H1 (cell line): ENCODE results near the gene SLC12A6. TPM values are rescaled to one million over a fixed set of nuclear protein-coding genes. Genes with fewer than 3 reads are reported as not detected.

ENCODE experiments used
- CTCF ChIA-PET: fragments of 300-600 bp; sonication (Branson Sonifier 250); formaldehyde crosslinking; loops from one replicate; lab custom pipeline; 2021; ENCODE audit not compliant: partially characterized antibody; lab: Charles Lee
- POLR2A ChIA-PET: fragments of 300-600 bp; sonication (Branson Sonifier 250); formaldehyde crosslinking; loops from one replicate; lab custom pipeline; 2021; ENCODE audit warnings: inconsistent platforms; ENCODE audit not compliant: partially characterized antibody; lab: Charles Lee
- DNase-seq, 2 experiments: peaks; one replicate each; pipeline versions ENCODE4 v3.0.0 to v3.0.0-alpha.2; 2010 to 2022; ENCODE audit warnings: low spot score in 2 of 2, low read depth in 1 of 2, mixed read lengths in 1 of 2
- FAIRE-seq: peaks from 2 replicates; lab custom pipeline; 2011; peaks lifted over from hg19 to GRCh38; lab: Jason Lieb, UNC
- H2AFZ ChIP-seq: 2 replicates; pipeline ENCODE4 v1.8.1; 2012; ENCODE audit warnings: low read length, inconsistent platforms
- H2AK5ac ChIP-seq: 2 replicates; pipeline ENCODE4 v1.6.1; 2013; ENCODE audit warnings: low read depth, low read length
- H2BK120ac ChIP-seq: replicated peaks from 2 replicates; pipeline ENCODE3; 2013; ENCODE audit warnings: low read depth, low read length, inconsistent platforms
- H2BK12ac ChIP-seq: 2 replicates; pipeline ENCODE4 v1.6.1; 2013; ENCODE audit warnings: low read depth, low read length
- H2BK15ac ChIP-seq: 2 replicates; pipeline ENCODE4 v1.6.1; 2013; ENCODE audit warnings: low read length
- H2BK20ac ChIP-seq: 2 replicates; pipeline ENCODE4 v1.6.1; 2013; ENCODE audit warnings: low read length
- H2BK5ac ChIP-seq: 2 replicates; pipeline ENCODE4 v1.6.1; 2013; ENCODE audit warnings: low read depth, low read length
- H3K14ac ChIP-seq: 2 replicates; pipeline ENCODE4 v1.6.1; 2013; ENCODE audit warnings: inconsistent platforms; ENCODE audit not compliant: insufficient read length
- H3K18ac ChIP-seq: 2 replicates; pipeline ENCODE4 v1.6.1; 2013; ENCODE audit warnings: low read length; ENCODE audit errors: extremely low read depth
- H3K23ac ChIP-seq: 2 replicates; pipeline ENCODE4 v1.6.1; 2013; ENCODE audit warnings: inconsistent platforms; ENCODE audit not compliant: insufficient read length
- H3K23me2 ChIP-seq: 2 replicates; pipeline ENCODE4 v1.6.1; 2013; ENCODE audit warnings: low read depth, low read length
- H3K27ac ChIP-seq: 2 replicates; pipeline ENCODE4 v1.6.1; 2011; ENCODE audit warnings: low read depth, low read length, inconsistent platforms
- H3K27me3 ChIP-seq, 4 experiments: replicated peaks in 1 of 4; 1 replicate in 1 of 4; 2 replicates in 3 of 4; pipeline versions ENCODE4 v1.6.1 to v1.8.1; 2011 to 2013; ENCODE audit warnings: low read length in 3 of 4, mild to moderate bottlenecking in 3 of 4, inconsistent platforms in 2 of 4, mixed read lengths in 2 of 4, moderate library complexity in 1 of 4; ENCODE audit not compliant: control insufficient read depth in 3 of 4, insufficient read depth in 3 of 4; ENCODE audit errors: extremely low read depth in 1 of 4
- H3K36me3 ChIP-seq, 4 experiments: 2 replicates each; pipeline versions ENCODE4 v1.6.1 to v1.8.1; 2011 to 2013; ENCODE audit warnings: mild to moderate bottlenecking in 4 of 4, low read length in 3 of 4, moderate library complexity in 2 of 4, control low read depth in 1 of 4, inconsistent platforms in 1 of 4; ENCODE audit not compliant: insufficient read depth in 4 of 4, control insufficient read depth in 2 of 4
- H3K4ac ChIP-seq: replicated peaks from 2 replicates; pipeline ENCODE3; 2013; ENCODE audit warnings: low read length, low read depth, mixed read lengths, inconsistent platforms; ENCODE audit not compliant: insufficient read length
- H3K4me1 ChIP-seq, 4 experiments: replicated peaks in 1 of 4; 1 replicate in 1 of 4; 2 replicates in 3 of 4; pipeline versions ENCODE4 v1.6.1 to v1.8.1; 2011 to 2013; ENCODE audit warnings: low read length in 3 of 4, inconsistent platforms in 2 of 4, mixed read lengths in 1 of 4; ENCODE audit not compliant: insufficient read depth in 4 of 4, control insufficient read depth in 3 of 4
- H3K4me2 ChIP-seq, 2 experiments: 2 replicates each; pipeline versions ENCODE4 v1.6.1 to v1.8.1; 2011 to 2013; ENCODE audit warnings: low read depth in 2 of 2, low read length in 2 of 2, control low read depth in 1 of 2, inconsistent platforms in 1 of 2, mild to moderate bottlenecking in 1 of 2; ENCODE audit not compliant: insufficient read depth in 1 of 2
- H3K4me3 ChIP-seq, 4 experiments: fragments of 200-600, 300-600 bp in 1 of 4; sonication (generic), shearing (Covaris generic), sonication (Bioruptor Twin) in 1 of 4; 2 replicates each; pipeline versions ENCODE4 v1.5.1 to v1.8.1; 2011 to 2016; ENCODE audit warnings: low read length in 4 of 4, low read depth in 3 of 4, control low read depth in 2 of 4, inconsistent platforms in 2 of 4, mild to moderate bottlenecking in 2 of 4, mixed read lengths in 1 of 4, moderate library complexity in 1 of 4; ENCODE audit not compliant: insufficient read depth in 2 of 4; ENCODE audit errors: extremely low read depth in 1 of 4
- H3K56ac ChIP-seq: replicated peaks from 2 replicates; pipeline ENCODE3; 2013; ENCODE audit warnings: low read depth, mild to moderate bottlenecking, mixed read lengths, low read length, inconsistent platforms; ENCODE audit not compliant: insufficient read length
- H3K79me1 ChIP-seq: 2 replicates; pipeline ENCODE4 v1.6.1; 2013; ENCODE audit warnings: low read depth, low read length, control low read depth
- H3K79me2 ChIP-seq, 2 experiments: 2 replicates each; pipeline versions ENCODE4 v1.6.1 to v1.8.1; 2012 to 2013; ENCODE audit warnings: low read length in 2 of 2, mild to moderate bottlenecking in 2 of 2, inconsistent platforms in 1 of 2; ENCODE audit not compliant: insufficient read depth in 2 of 2, control insufficient read depth in 1 of 2
- H3K9ac ChIP-seq, 4 experiments: replicated peaks in 1 of 4; 1 replicate in 1 of 4; 2 replicates in 3 of 4; pipeline versions ENCODE4 v1.6.1 to v1.8.1; 2011 to 2013; ENCODE audit warnings: low read depth in 3 of 4, low read length in 3 of 4, control low read depth in 2 of 4, mild to moderate bottlenecking in 2 of 4, moderate library complexity in 2 of 4, inconsistent platforms in 1 of 4; ENCODE audit errors: extremely low read depth in 1 of 4
- H3K9me3 ChIP-seq, 2 experiments: 2 replicates each; pipeline versions ENCODE4 v1.6.1 to v1.8.1; 2012 to 2013; ENCODE audit warnings: mild to moderate bottlenecking in 2 of 2, moderate library complexity in 2 of 2, control low read depth in 1 of 2, inconsistent platforms in 1 of 2, low read depth in 1 of 2, low read length in 1 of 2, mixed read lengths in 1 of 2; ENCODE audit not compliant: insufficient read depth in 2 of 2
- H4K20me1 ChIP-seq, 2 experiments: replicated peaks in 1 of 2; 2 replicates each; pipeline versions ENCODE3 to v1.8.1; 2011 to 2013; ENCODE audit warnings: inconsistent platforms in 2 of 2, low read length in 2 of 2, mild to moderate bottlenecking in 1 of 2; ENCODE audit not compliant: insufficient read depth in 2 of 2, control insufficient read depth in 1 of 2
- H4K5ac ChIP-seq: 2 replicates; pipeline ENCODE4 v1.6.1; 2013; ENCODE audit warnings: low read length, low read depth, mixed read lengths, inconsistent platforms; ENCODE audit not compliant: insufficient read length
- H4K8ac ChIP-seq: 2 replicates; pipeline ENCODE4 v1.8.0; 2013; ENCODE audit warnings: mild to moderate bottlenecking, moderate library complexity, low read length, inconsistent platforms; ENCODE audit not compliant: insufficient read depth; ENCODE audit errors: extremely low read depth
- H4K91ac ChIP-seq: replicated peaks from 2 replicates; pipeline ENCODE3; 2013; ENCODE audit warnings: low read length, mixed read lengths, inconsistent platforms; ENCODE audit not compliant: insufficient read length
- BRCA1 ChIP-seq: IDR thresholded peaks from 2 replicates; pipeline ENCODE4 v1.6.1; 2012; ENCODE audit warnings: low read depth, low read length, improper control_type of control experiment
- CBX5 ChIP-seq: fragments of 300-800, 300-1000 bp; sonication (generic); IDR thresholded peaks from 2 replicates; pipeline ENCODE4 v1.7.1; 2016; ENCODE audit warnings: antibody characterized with exemption, low read length, low read depth
- CBX8 ChIP-seq: fragments of 300-800, 300-1000 bp; sonication (generic); IDR thresholded peaks from 2 replicates; pipeline ENCODE4 v1.7.1; 2016; ENCODE audit warnings: low read depth, low read length, borderline replicate concordance
- CTBP2 ChIP-seq: IDR thresholded peaks from 2 replicates; pipeline ENCODE4 v1.7.0; 2011; ENCODE audit warnings: borderline replicate concordance, mild to moderate bottlenecking, moderate library complexity, mixed read lengths, low read length; ENCODE audit not compliant: insufficient read depth, insufficient read length
- KDM1A ChIP-seq: fragments of 200-600, 300-600 bp; sonication (generic); IDR thresholded peaks from 2 replicates; pipeline ENCODE4 v1.7.1; 2016; ENCODE audit warnings: mild to moderate bottlenecking, low read length, borderline replicate concordance
- RAD21 ChIP-seq, 2 experiments: IDR thresholded peaks in 1 of 2; conservative IDR thresholded peaks in 1 of 2; 2 replicates each; pipeline ENCODE4 v1.6.1; 2011; ENCODE audit warnings: low read depth in 2 of 2, low read length in 2 of 2, improper control_type of control experiment in 1 of 2, inconsistent platforms in 1 of 2, mild to moderate bottlenecking in 1 of 2, moderate library complexity in 1 of 2
- RFX5 ChIP-seq: IDR thresholded peaks from 2 replicates; pipeline ENCODE4 v1.6.1; 2011; ENCODE audit warnings: low read depth, low read length, improper control_type of control experiment, borderline replicate concordance
- SAP30 ChIP-seq: fragments of 300-600 bp; sonication (generic); IDR thresholded peaks from 2 replicates; pipeline ENCODE4 v1.7.1; 2012; ENCODE audit warnings: low read length, moderate library complexity, mild to moderate bottlenecking, inconsistent platforms; ENCODE audit not compliant: insufficient read depth, insufficient replicate concordance
- SP1 ChIP-seq: IDR thresholded peaks from 2 replicates; pipeline ENCODE4 v1.6.1; 2011; ENCODE audit warnings: low read depth, low read length
- TAF7 ChIP-seq: optimal IDR thresholded peaks from 2 replicates; pipeline ENCODE3; 2011; ENCODE audit warnings: low read depth, mild to moderate bottlenecking, inconsistent platforms, low read length, moderate library complexity, borderline replicate concordance
- TBP ChIP-seq: IDR thresholded peaks from 2 replicates; pipeline ENCODE4 v1.6.1; 2011; ENCODE audit warnings: low read depth, low read length, improper control_type of control experiment
- ZNF274 ChIP-seq: IDR thresholded peaks from 2 replicates; pipeline ENCODE4 v1.7.0; 2012; ENCODE audit warnings: low read length, borderline replicate concordance; ENCODE audit errors: extremely low read depth
- WGBS, 2 experiments: shearing (Covaris generic) in 1 of 2; methylation state at CpG; one replicate each; pipeline versions ENCODE4 v1.1.6 to v1.1.7; 2013 to 2015; ENCODE audit warnings: low lambda C conversion rate in 2 of 2, mixed read lengths in 2 of 2, inconsistent platforms in 1 of 2, low coverage in 1 of 2, missing lambda C conversion rate in 1 of 2; ENCODE audit not compliant: insufficient replicate concordance in 2 of 2, insufficient coverage in 1 of 2, insufficient read length in 1 of 2; ENCODE audit errors: extremely low coverage in 1 of 2, missing lambda C conversion rate in 1 of 2; 5-methylcytosine and 5-hydroxymethylcytosine counted together
- polyA plus RNA-seq, 7 experiments: library from polyadenylated mRNA; depleted of rRNA in 3 of 7; stranded (reverse) in 5 of 7; unstranded in 2 of 7; fragments of >200 nt in 5 of 7; fragments of 200-250 nt in 2 of 7; gene quantifications; 1 replicate in 5 of 7; 2 replicates in 1 of 7; 4 replicates in 1 of 7; pipeline versions ENCODE4 v1.2.1 to v1.2.3, GENCODE V29; 2011 to 2013; ENCODE audit warnings: missing spikeins in 2 of 7, mixed read lengths in 2 of 7
- total RNA-seq: library from RNA; stranded (reverse); fragmentation: NEBNext Ultra II Directional; extraction: Animal tissue kit (Norgen Biotek cat#: 25700); gene quantifications from 2 replicates; pipeline ENCODE4 v1.2.1, GENCODE V29; 2021

Gene SLC12A6
- total and polyA plus RNA-seq, 2 of the 8 experiments (the other 6 are each of a cell fraction or from before 2014, with no cell fraction given): 9.2 to 11.1 TPM

- Histone ChIP-seq H3K4ac (no peak overlapping the region), H3K79me2 (no peaks in the 10 kb centered on the region), H2AK5ac (no peak overlapping the region), H3K9ac (no peak overlapping the region), H3K79me1 (no peaks in the 10 kb centered on the region), H3K23me2 (peaks cover 2% of the 10 kb centered on the region; the same call in 1 of the 2 replicates), H3K27ac (no peak overlapping the region), H3K36me3 (no peaks in the 10 kb centered on the region), H3K4me1 (peaks cover 1 to 15% (median 11%) of the 10 kb centered on the region in 4 experiments; a peak in 5 of 7 replicates), H4K8ac (no peak overlapping the region), H3K4me3 (no peak overlapping the region), H3K14ac (no peak overlapping the region), H3K23ac (no peak overlapping the region), H4K91ac (no peak overlapping the region), H3K56ac (no peak overlapping the region), H2BK12ac (no peak overlapping the region), H3K9me3 (no peaks in the 10 kb centered on the region), H2AFZ (no peak overlapping the region), H3K4me2 (no peak overlapping the region), H2BK5ac (no peak overlapping the region), H2BK20ac (no peak overlapping the region), H4K5ac (no peak overlapping the region), H3K27me3 (no peaks in the 10 kb centered on the region), H2BK15ac (no peak overlapping the region), H3K18ac (no peak overlapping the region), H2BK120ac (no peak overlapping the region), H4K20me1 (no peaks in the 10 kb centered on the region)
- TF ChIP-seq CTBP2: no peak
- TF ChIP-seq RFX5: no peak
- TF ChIP-seq KDM1A: no peak
- no peak for TF ChIP-seq SP1
- TF ChIP-seq SAP30: no peak
- no peak for TF ChIP-seq TBP
- no peak for TF ChIP-seq ZNF274
- no peak for TF ChIP-seq CBX8
- no peak for TF ChIP-seq TAF7
- TF ChIP-seq RAD21 (IDR thresholded peaks at IDR 0.05 in 1 of 2, conservative IDR thresholded peaks at IDR 0.05 in 1 of 2; ENCODE audit: low read depth in 2 of 2, low read length in 2 of 2): no peak
- TF ChIP-seq CBX5: no peak
- TF ChIP-seq BRCA1: no peak
- WGBS, 2 experiments: 93% methylated on average over 7 of the region's 7 CpGs; no CpG with 5 or more reads in 1 of the 2 experiments
- DNase-seq (no peak), FAIRE-seq (no peak)
- CTCF ChIA-PET: interaction anchor here (0.7 to 3.6 kb wide), 3 partner anchors 65 to 177 kb away, joined by 3 to 12 read pairs (median 3); no protein-coding TSS in a partner anchor
- POLR2A ChIA-PET: interaction anchor here (1.1 to 1.2 kb wide), 2 partner anchors 8 to 9 kb away, joined by 3 read pairs; partner anchors contain the start of gene KATNBL1
Observed at GRCh38 chr15:34217587-34218225, 119.9 kb downstream of the SLC12A6 start.
